SK-N-MC (cell line): ENCODE measurements around the gene DRAM1.

Experiments used
- EZH2 ChIP-seq: fragments of 200-600 bp; sonication (generic); IDR thresholded peaks from one replicate; pipeline ENCODE4 v1.6.1; 2017; ENCODE audit warnings: antibody characterized with exemption
- POLR2AphosphoS5 ChIP-seq: IDR thresholded peaks from 2 replicates; pipeline ENCODE4 v1.6.1; 2012; ENCODE audit warnings: mild to moderate bottlenecking, low read depth, low read length, borderline replicate concordance

- TF ChIP-seq POLR2AphosphoS5, result no peak
- no peak for TF ChIP-seq EZH2
Measured at GRCh38 chr12:101948365-101948764, 71.0 kb downstream of the DRAM1 start.
